ENCODE results near the gene ARMC2. TPM values are rescaled to one million over a fixed set of nuclear protein-coding genes. Genes with fewer than 3 reads are reported as not detected.
"Not testable (repeated sequence)": the region's sequence is repeated elsewhere in the genome, so short reads cannot be mapped to it uniquely, and the experiment has no call there.

Gene ARMC2
- polyA plus RNA-seq, 3 donors = 1.7 to 7.4 (median 3.5) TPM

GRCh38 chr6:108927927-108928326, 79.7 kb downstream of the ARMC2 start:
- Histone ChIP-seq H4K20me1 (ENCODE audit: insufficient read depth, low read length) (no peaks in the 10 kb centered on the region), H3K79me2 (ENCODE audit: insufficient read depth, low read length) (no peaks in the 10 kb centered on the region), H3K27ac (ENCODE audit: low read depth in 1 of 2, low read length in 2 of 2) (no peak overlapping the region), H3K4me2 (replicated peaks; ENCODE audit: extremely low read depth, low read length, poor library complexity, severe bottlenecking) (no peak overlapping the region), H3K9ac (ENCODE audit: insufficient read depth, low read length, poor library complexity, severe bottlenecking) (no peak overlapping the region), H3K9me3 (replicated peaks in 1 of 2; ENCODE audit: control insufficient read depth in 1 of 2, insufficient read depth in 1 of 2, low read length in 2 of 2) (no peaks in the 10 kb centered on the region), H3K36me3 (replicated peaks in 1 of 2; ENCODE audit: control insufficient read depth in 1 of 2, insufficient read depth in 2 of 2, low read length in 2 of 2) (no peaks in the 10 kb centered on the region), H3K27me3 (ENCODE audit: control insufficient read depth in 2 of 2, insufficient read depth in 2 of 2, low read length in 2 of 2) (no peaks in the 10 kb centered on the region), H2AFZ (ENCODE audit: insufficient read depth, low read depth, low read length, poor library complexity, severe bottlenecking) (no peak overlapping the region), H3K4me3 (replicated peaks in 1 of 3; ENCODE audit: low read depth in 2 of 3, low read length in 3 of 3) (no peak overlapping the region), H3K4me1 (ENCODE audit: control insufficient read depth in 1 of 2, insufficient read depth in 2 of 2, low read length in 2 of 2) (peaks cover 12 to 14% of the 10 kb centered on the region in 2 donors)
- no CpG with 5 or more reads among the region's 5 CpGs for WGBS (ENCODE audit: insufficient coverage)
- H3K4me3 Mint-ChIP-seq = no peak overlapping the region
- no peak for DNase-seq
- H3K27ac Mint-ChIP-seq = no peak overlapping the region
- H3K9me3 Mint-ChIP-seq = peaks cover 5 to 11% (median 8%) of the 10 kb centered on the region in 7 donors
- peaks cover 0 to 4% of the 10 kb centered on the region in 2 donors for H3K36me3 Mint-ChIP-seq
- intact Hi-C loops (cut with micrococcal nuclease) = no loop called here
- no peak for TF ChIP-seq CTCF (IDR thresholded peaks at IDR 0.05)
- peaks cover 0 to 14% (median 0%) of the 10 kb centered on the region in 3 donors for H3K27me3 Mint-ChIP-seq (ENCODE audit: low read depth in 3 of 3)
- H3K4me1 Mint-ChIP-seq = peaks cover 14% of the 10 kb centered on the region

DNA sequence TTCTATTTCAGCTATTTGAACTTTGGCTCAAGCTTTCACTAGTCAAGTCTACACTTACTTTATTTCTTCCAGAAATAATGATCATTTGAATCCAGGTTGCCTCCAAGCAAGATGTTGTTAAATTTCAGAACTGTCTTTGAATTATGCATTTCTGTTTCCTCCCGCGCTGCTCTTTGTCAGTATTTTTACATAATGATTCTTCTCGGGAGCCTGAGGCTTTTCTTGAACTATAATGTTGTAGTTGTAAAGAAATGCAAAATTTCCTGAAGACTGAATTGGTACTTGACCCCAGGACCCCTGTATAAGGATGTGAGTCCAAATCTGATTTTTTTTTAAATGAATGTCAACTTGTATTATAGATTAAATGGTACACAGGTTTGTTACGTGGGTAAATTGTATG, 80.4 kb downstream of the ARMC2 start:
- no peak overlapping the region for H3K27ac Mint-ChIP-seq
- peaks cover 11% of the 10 kb centered on the region for H3K4me1 Mint-ChIP-seq
- no peak for TF ChIP-seq CTCF (IDR thresholded peaks at IDR 0.05)
- intact Hi-C loops (cut with micrococcal nuclease) = no loop called here
- WGBS (ENCODE audit: insufficient coverage) = no CpG with 5 or more reads among the region's 4 CpGs
- DNase-seq = no peak
- H3K36me3 ChIP-seq (replicated peaks in 1 of 2; ENCODE audit: control insufficient read depth in 1 of 2, insufficient read depth in 2 of 2, low read length in 2 of 2) = no peaks in the 10 kb centered on the region
- H3K9ac ChIP-seq (ENCODE audit: insufficient read depth, low read length, poor library complexity, severe bottlenecking) = no peak overlapping the region
- no peak overlapping the region for H3K4me3 Mint-ChIP-seq
- no peak overlapping the region for H2AFZ ChIP-seq (ENCODE audit: insufficient read depth, low read depth, low read length, poor library complexity, severe bottlenecking)
- peaks cover 5 to 11% (median 8%) of the 10 kb centered on the region in 7 donors for H3K9me3 Mint-ChIP-seq
- H3K79me2 ChIP-seq (ENCODE audit: insufficient read depth, low read length) = no peaks in the 10 kb centered on the region
- H3K27me3 Mint-ChIP-seq (ENCODE audit: low read depth in 3 of 3) = peaks cover 0 to 14% (median 0%) of the 10 kb centered on the region in 3 donors
- no peak overlapping the region for H3K27ac ChIP-seq (ENCODE audit: low read depth in 1 of 2, low read length in 2 of 2)
- peaks cover 0 to 4% of the 10 kb centered on the region in 2 donors for H3K36me3 Mint-ChIP-seq
- H3K4me2 ChIP-seq (replicated peaks; ENCODE audit: extremely low read depth, low read length, poor library complexity, severe bottlenecking) = no peak overlapping the region
- H3K4me1 ChIP-seq (ENCODE audit: control insufficient read depth in 1 of 2, insufficient read depth in 2 of 2, low read length in 2 of 2) = peaks cover 10 to 11% of the 10 kb centered on the region in 2 donors
- no peaks in the 10 kb centered on the region for H3K9me3 ChIP-seq (replicated peaks in 1 of 2; ENCODE audit: control insufficient read depth in 1 of 2, insufficient read depth in 1 of 2, low read length in 2 of 2)
- H3K4me3 ChIP-seq (replicated peaks in 1 of 3; ENCODE audit: low read depth in 2 of 3, low read length in 3 of 3) = no peak overlapping the region
- H3K27me3 ChIP-seq (ENCODE audit: control insufficient read depth in 2 of 2, insufficient read depth in 2 of 2, low read length in 2 of 2) = no peaks in the 10 kb centered on the region
- no peaks in the 10 kb centered on the region for H4K20me1 ChIP-seq (ENCODE audit: insufficient read depth, low read length)

- intact Hi-C loops (cut with micrococcal nuclease) = not testable (repeated sequence)
Observed at GRCh38 chr6:108931090-108931489, 82.9 kb downstream of the ARMC2 start.

More at GRCh38 chr6:108931090-108931489, 82.9 kb downstream of the ARMC2 start:
- not testable (repeated sequence) for H3K27ac ChIP-seq (ENCODE audit: low read depth in 1 of 2, low read length in 2 of 2); H3K4me3 Mint-ChIP-seq; H3K4me1 ChIP-seq (ENCODE audit: control insufficient read depth in 1 of 2, insufficient read depth in 2 of 2, low read length in 2 of 2); H3K9ac ChIP-seq (ENCODE audit: insufficient read depth, low read length, poor library complexity, severe bottlenecking); H2AFZ ChIP-seq (ENCODE audit: insufficient read depth, low read depth, low read length, poor library complexity, severe bottlenecking); H4K20me1 ChIP-seq (ENCODE audit: insufficient read depth, low read length); H3K4me1 Mint-ChIP-seq; H3K79me2 ChIP-seq (ENCODE audit: insufficient read depth, low read length); H3K9me3 Mint-ChIP-seq; H3K27me3 ChIP-seq (ENCODE audit: control insufficient read depth in 2 of 2, insufficient read depth in 2 of 2, low read length in 2 of 2); DNase-seq; H3K9me3 ChIP-seq (replicated peaks in 1 of 2; ENCODE audit: control insufficient read depth in 1 of 2, insufficient read depth in 1 of 2, low read length in 2 of 2); H3K27ac Mint-ChIP-seq; H3K4me2 ChIP-seq (replicated peaks; ENCODE audit: extremely low read depth, low read length, poor library complexity, severe bottlenecking); H3K36me3 ChIP-seq (replicated peaks in 1 of 2; ENCODE audit: control insufficient read depth in 1 of 2, insufficient read depth in 2 of 2, low read length in 2 of 2); H3K36me3 Mint-ChIP-seq; H3K4me3 ChIP-seq (replicated peaks in 1 of 3; ENCODE audit: low read depth in 2 of 3, low read length in 3 of 3)
- no CpG with 5 or more reads among the region's 3 CpGs for WGBS (ENCODE audit: insufficient coverage)
- peaks cover 0 to 10% (median 0%) of the 10 kb centered on the region in 3 donors for H3K27me3 Mint-ChIP-seq (ENCODE audit: low read depth in 3 of 3)

Data from CD14-positive monocyte (primary cell).